Ovary (tissue), 9 donors: ENCODE results near the gene SGSH. TPM values are rescaled to one million over a fixed set of nuclear protein-coding genes. Genes with fewer than 3 reads are reported as not detected.

ENCODE experiments used
- DNase-seq, 5 donors: peaks; one replicate each; pipeline ENCODE4 v3.0.0-alpha.2; 2019 to 2020
- H3K27ac ChIP-seq, 2 donors: fragments of 200-600 bp; one replicate each; pipeline versions ENCODE4 v1.5.1 to v1.8.0; 2019 to 2022
- H3K27me3 ChIP-seq: fragments of 200-600 bp; one replicate; pipeline ENCODE4 v1.8.0; 2022
- H3K36me3 ChIP-seq: fragments of 200-600 bp; sonication (generic); one replicate; pipeline ENCODE4 v1.5.1; 2019
- H3K4me1 ChIP-seq: one replicate; pipeline ENCODE4 v1.8.1; 2013; ENCODE audit warnings: mild to moderate bottlenecking, moderate library complexity; ENCODE audit not compliant: insufficient read depth
- H3K4me3 ChIP-seq: fragments of 200-600 bp; sonication (generic); one replicate; pipeline ENCODE4 v1.5.1; 2017
- H3K9me3 ChIP-seq, 2 donors: fragments of 200-600 bp in 1 of 2; sonication (generic) in 1 of 2; one replicate each; pipeline versions ENCODE4 v1.5.1 to v1.8.1; 2013 to 2019; ENCODE audit warnings: mild to moderate bottlenecking in 1 of 2, moderate library complexity in 1 of 2
- CTCF ChIP-seq, 3 donors: fragments of 450-650 bp in 2 of 3; fragments of 200-600 bp in 1 of 3; IDR thresholded peaks; one replicate each; pipeline versions ENCODE4 v1.5.1 to v1.8.0; 2016 to 2022; ENCODE audit warnings: antibody characterized with exemption in 3 of 3, mild to moderate bottlenecking in 1 of 3
- EP300 ChIP-seq: sonication (generic); formaldehyde crosslinking; IDR thresholded peaks from one replicate; pipeline ENCODE4 v1.6.1; 2017; ENCODE audit warnings: antibody characterized with exemption
- POLR2A ChIP-seq: fragments of 450-650 bp; IDR thresholded peaks from one replicate; pipeline ENCODE4 v1.6.1; 2017; ENCODE audit warnings: antibody characterized with exemption, mild to moderate bottlenecking, moderate library complexity
- WGBS, 3 donors: extraction: QIAGEN DNeasy Blood & Tissue Kit in 1 of 3; methylation state at CpG; one replicate each; pipeline versions ENCODE4 v1.1.5 to v1.1.7; 2013 to 2017; 5-methylcytosine and 5-hydroxymethylcytosine counted together
- intact Hi-C, 4 donors: fragments of 100-400 bp; cut with DNase I; formaldehyde crosslinking; loops; one replicate each; pipeline versions ENCODE4 v1.11.0 to v1.15.1; 2022 to 2023
- polyA plus RNA-seq, 2 donors: library from polyadenylated mRNA; stranded (reverse); fragments of 200-250 nt in 1 of 2; fragments of 350-450 nt in 1 of 2; fragmentation: Illumina TruSeq in 1 of 2; extraction: RNeasy Lipid Tissue Mini Kit (QIAGEN cat#74804) in 1 of 2; gene quantifications; one replicate each; pipeline ENCODE4 v1.2.3, GENCODE V29; 2013 to 2014
- total RNA-seq, 7 donors: library from RNA; depleted of rRNA in 2 of 7; stranded (reverse); fragments of >200 nt in 2 of 7; fragmentation: NEBNext Ultra II Directional in 3 of 7; extraction: Animal tissue kit (Norgen Biotek cat#: 25700) in 3 of 7; gene quantifications; one replicate each; pipeline versions ENCODE4 v1.1.0 to v1.2.4, GENCODE V29; 2016 to 2023
- donor health status: DM: no; HTN: no; CAD: no; lungs with moderate emphysema.
- donor health status: DM: no; HTN: no; CAD: no.
- donor health status: Bipolar disorder and iron deficiency.
- donor health status: DM: yes; HTN: yes; CAD: no.
- donor health status: DM: no; HTN: no; CAD: no.
- donor health status: DM: yes; HTN: yes; CAD: no.

The SGSH gene
- total and polyA plus RNA-seq, 9 donors = 10.8 to 39.9 (median 30.4) TPM

GRCh38 chr17:80191865-80192661 lies 28.1 kb downstream of the SGSH start:
- WGBS, 3 donors = 50 to 59% (median 53%) methylated on average over 29 of the region's 29 CpGs
- intact Hi-C loops = loop anchor here in 1 of 4 donors (10.0 kb wide), 1 partner anchor 173 kb away; no protein-coding TSS in a partner anchor
- DNase-seq = no peak
- Histone ChIP-seq H3K9me3 (no peaks in the 10 kb centered on the region), H3K4me1 (no peaks in the 10 kb centered on the region), H3K27me3 (no peaks in the 10 kb centered on the region), H3K36me3 (no peaks in the 10 kb centered on the region), H3K27ac (no peak overlapping the region), H3K4me3 (no peak overlapping the region)
- no peak for TF ChIP-seq CTCF (IDR thresholded peaks at IDR 0.05)

- H3K9me3 ChIP-seq = no peaks in the 10 kb centered on the region
- TF ChIP-seq EP300 (no peak), CTCF (IDR thresholded peaks at IDR 0.05) (no peak), POLR2A (no peak)
- DNase-seq = no peak
- H3K27me3 ChIP-seq = no peaks in the 10 kb centered on the region
- 85 to 89% (median 85%) methylated on average over 20 of the region's 20 CpGs for WGBS, 3 donors
- H3K4me3 ChIP-seq = no peak overlapping the region
- H3K27ac ChIP-seq = no peak overlapping the region
- H3K36me3 ChIP-seq = no peaks in the 10 kb centered on the region
- no peaks in the 10 kb centered on the region for H3K4me1 ChIP-seq
- intact Hi-C loops = loop anchor here in 1 of 4 donors (10.0 kb wide), 1 partner anchor 174 kb away; no protein-coding TSS in a partner anchor
These were observed 28.9 kb downstream of the SGSH start for GRCh38 chr17:80191192-80191591.

- WGBS, 3 donors = 84 to 89% (median 87%) methylated on average over 10 of the region's 10 CpGs
- TF ChIP-seq POLR2A (no peak), EP300 (no peak), CTCF (IDR thresholded peaks at IDR 0.05) (no peak)
- DNase-seq = no peak
- Histone ChIP-seq H3K36me3 (no peaks in the 10 kb centered on the region), H3K27me3 (no peaks in the 10 kb centered on the region), H3K4me1 (no peaks in the 10 kb centered on the region), H3K9me3 (no peaks in the 10 kb centered on the region), H3K27ac (no peak overlapping the region), H3K4me3 (no peak overlapping the region)
- intact Hi-C loops = loop anchor here in 1 of 4 donors (10.0 kb wide), 1 partner anchor 174 kb away; no protein-coding TSS in a partner anchor
These were observed 29.4 kb downstream of the SGSH start for GRCh38 chr17:80190716-80191115.

GRCh38 chr17:80189611-80190010 lies 30.5 kb downstream of the SGSH start:
- H3K27me3 ChIP-seq = no peaks in the 10 kb centered on the region
- intact Hi-C loops = loop anchor here in 1 of 4 donors (10.0 kb wide), 1 partner anchor 175 kb away; no protein-coding TSS in a partner anchor
- H3K27ac ChIP-seq = no peak overlapping the region
- H3K9me3 ChIP-seq = no peaks in the 10 kb centered on the region
- TF ChIP-seq POLR2A = no peak
- no peak for TF ChIP-seq CTCF (IDR thresholded peaks at IDR 0.05)
- no peak for TF ChIP-seq EP300
- 70 to 74% (median 71%) methylated on average over 23 of the region's 23 CpGs for WGBS, 3 donors
- H3K4me1 ChIP-seq = no peaks in the 10 kb centered on the region
- no peak overlapping the region for H3K4me3 ChIP-seq
- H3K36me3 ChIP-seq = no peaks in the 10 kb centered on the region
- no peak for DNase-seq
